ENCODE measurements around the gene FCRLB.

DNA sequence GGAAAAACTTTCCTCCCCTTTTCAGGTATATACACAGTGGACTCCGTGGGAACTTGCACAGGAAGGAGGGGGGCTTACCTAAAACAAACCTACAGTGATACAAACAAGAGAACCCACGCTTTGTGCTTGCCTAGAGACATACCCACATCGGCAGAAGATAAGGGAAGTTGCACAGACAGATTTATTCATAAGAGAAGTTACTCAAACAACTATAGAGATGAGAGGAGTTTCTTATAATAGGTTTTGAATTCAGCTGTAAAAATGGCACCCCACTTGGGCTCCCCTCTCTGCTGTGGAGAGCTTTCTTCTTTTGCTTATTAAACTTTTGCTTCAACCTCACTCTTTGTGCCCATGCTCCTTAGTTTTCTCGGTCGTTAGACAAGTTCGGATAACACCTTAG is 26.5 kb downstream of the FCRLB start:
- TF ChIP-seq, protein P1, sequence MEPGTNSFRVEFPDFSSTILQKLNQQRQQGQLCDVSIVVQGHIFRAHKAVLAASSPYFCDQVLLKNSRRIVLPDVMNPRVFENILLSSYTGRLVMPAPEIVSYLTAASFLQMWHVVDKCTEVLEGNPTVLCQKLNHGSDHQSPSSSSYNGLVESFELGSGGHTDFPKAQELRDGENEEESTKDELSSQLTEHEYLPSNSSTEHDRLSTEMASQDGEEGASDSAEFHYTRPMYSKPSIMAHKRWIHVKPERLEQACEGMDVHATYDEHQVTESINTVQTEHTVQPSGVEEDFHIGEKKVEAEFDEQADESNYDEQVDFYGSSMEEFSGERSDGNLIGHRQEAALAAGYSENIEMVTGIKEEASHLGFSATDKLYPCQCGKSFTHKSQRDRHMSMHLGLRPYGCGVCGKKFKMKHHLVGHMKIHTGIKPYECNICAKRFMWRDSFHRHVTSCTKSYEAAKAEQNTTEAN (CRISPR knock-in tag; conservative IDR thresholded peaks at IDR 0.05): no peak
- no peak for TF ChIP-seq RAD21 (CRISPR knock-in tag; IDR thresholded peaks at IDR 0.05)
- no peak for TF ChIP-seq FOSL1 (CRISPR knock-in tag; IDR thresholded peaks at IDR 0.05; ENCODE audit: borderline replicate concordance)
- TF ChIP-seq ZNF761 (CRISPR knock-in tag; conservative IDR thresholded peaks at IDR 0.05): no peak
- no peak for TF ChIP-seq HNRNPUL1 (IDR thresholded peaks at IDR 0.05; ENCODE audit: low read depth, low read length)
- TF ChIP-seq ZNF292 (CRISPR knock-in tag; IDR thresholded peaks at IDR 0.05; ENCODE audit: borderline replicate concordance, low read depth): no peak
- no peak for TF ChIP-seq ZNF329 (CRISPR knock-in tag; IDR thresholded peaks at IDR 0.05; ENCODE audit: low read depth)
- TF ChIP-seq MED1 (CRISPR knock-in tag; IDR thresholded peaks at IDR 0.05): no peak

All from HepG2 (cell line).